Stimulated activated CD8-positive, alpha-beta memory T cell treated with anti-CD3 and anti-CD28 coated beads, Interleukin-4, amount 100 ng/mL, for 48 hours (primary cell): Measurements from ENCODE around the gene PLEKHM2.

ENCODE experiments used
- DNase-seq: peaks from one replicate; pipeline ENCODE4 v3.0.0-alpha.2; 2020

Gene PLEKHM2

DNA sequence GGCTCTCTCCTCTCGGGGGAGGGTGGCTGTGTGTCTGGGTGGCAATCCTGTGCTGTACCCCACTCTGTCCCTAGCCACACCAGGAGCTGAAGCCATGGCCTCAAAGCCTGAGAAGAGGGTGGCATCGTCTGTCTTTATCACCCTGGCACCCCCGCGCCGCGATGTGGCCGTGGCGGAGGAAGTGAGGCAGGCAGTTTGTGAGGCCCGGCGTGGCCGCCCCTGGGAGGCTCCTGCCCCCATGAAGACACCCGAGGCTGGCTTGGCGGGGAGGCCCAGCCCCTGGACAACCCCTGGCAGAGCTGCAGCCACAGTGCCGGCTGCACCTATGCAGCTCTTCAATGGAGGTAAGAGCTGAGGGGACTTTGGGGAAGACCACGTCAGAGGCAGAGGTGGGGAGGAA lies 80.8 kb downstream of the PLEKHM2 start:
- DNase-seq = no peak

GRCh38 chr1:15765495-15766194 lies 81.5 kb downstream of the PLEKHM2 start:
- DNase-seq = no peak

DNA sequence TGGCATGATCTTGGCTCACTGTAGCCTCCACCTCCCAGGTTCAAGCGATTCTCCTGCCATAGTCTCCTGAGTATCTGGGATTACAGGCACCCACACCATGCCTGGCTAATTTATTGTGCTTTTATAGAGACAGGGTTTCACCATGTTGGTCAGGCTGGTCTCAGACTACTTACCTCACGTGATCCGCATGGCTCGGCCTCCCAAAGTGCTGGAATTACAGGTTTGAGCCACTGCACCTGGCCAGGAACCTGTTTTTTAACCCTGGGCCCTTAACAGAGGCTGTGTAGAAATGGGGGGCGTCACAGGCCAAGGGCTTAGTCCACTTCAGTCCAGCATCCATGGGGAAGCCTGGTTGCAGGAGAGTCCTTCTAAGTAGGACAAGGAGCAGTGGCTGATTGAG lies 83.8 kb downstream of the PLEKHM2 start:
- no peak for DNase-seq

GRCh38 chr1:15768388-15768787 lies 84.3 kb downstream of the PLEKHM2 start:
- DNase-seq = no peak

GRCh38 chr1:15770313-15770962 lies 86.3 kb downstream of the PLEKHM2 start:
- no peak for DNase-seq

DNA sequence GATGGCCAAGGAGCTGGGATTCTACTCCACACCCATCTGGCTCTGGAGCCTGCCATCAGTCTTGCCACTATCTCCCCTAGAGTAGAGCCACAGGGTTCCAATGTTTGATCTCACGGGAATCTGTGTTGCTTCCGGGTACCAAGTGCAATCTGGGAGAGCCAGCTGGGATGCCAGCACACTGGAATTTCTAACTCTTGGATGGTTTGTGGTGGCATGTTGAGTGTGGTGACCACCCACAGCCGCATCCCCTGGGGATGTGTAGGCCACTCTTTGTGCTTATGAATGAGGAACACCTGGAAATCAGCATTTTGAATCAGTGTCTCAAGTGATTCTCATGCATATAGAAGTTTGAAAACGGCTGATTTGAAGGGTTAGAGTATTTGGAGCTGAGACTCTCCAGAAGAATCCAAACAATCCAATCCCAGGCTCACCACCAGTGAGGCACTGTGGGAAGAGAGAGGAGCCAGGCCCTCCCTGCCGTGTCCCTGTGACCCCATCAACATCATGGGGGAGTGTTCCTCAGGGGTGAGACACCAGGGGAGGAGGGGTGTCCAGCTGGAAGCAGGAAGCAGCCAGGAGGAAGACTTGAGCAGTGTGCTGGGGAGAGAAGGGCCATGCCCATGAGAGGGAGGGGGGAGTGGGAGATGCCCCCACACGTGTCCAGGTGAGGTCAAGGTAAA lies 87.9 kb downstream of the PLEKHM2 start:
- no peak for DNase-seq

DNA sequence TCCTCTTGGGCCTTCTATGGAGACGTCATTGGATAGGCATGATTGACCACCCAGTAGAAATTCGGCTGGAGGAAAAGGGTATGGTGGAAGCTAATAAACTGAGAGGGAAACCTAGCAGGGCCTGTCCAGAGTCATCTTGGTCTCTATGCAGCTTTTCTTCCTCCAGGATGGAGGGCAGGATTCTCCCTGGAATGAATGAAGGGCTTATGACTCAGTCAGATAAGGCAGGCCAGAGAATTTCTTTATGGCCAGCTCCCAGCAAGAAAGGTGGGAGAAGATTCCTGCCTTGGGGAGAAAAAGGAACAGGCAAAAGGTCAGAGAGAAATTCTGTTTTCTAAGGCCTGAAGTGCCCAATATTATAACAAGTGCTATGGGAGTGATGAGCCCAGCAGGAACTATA lies 91.6 kb downstream of the PLEKHM2 start:
- DNase-seq = no peak

- DNase-seq = no peak
Measured at GRCh38 chr1:15777909-15778707, 94.0 kb downstream of the PLEKHM2 start.
